ENCODE results near the gene ROBO1.
"Not testable (repeated sequence)": the region's sequence is repeated elsewhere in the genome, so short reads cannot be mapped to it uniquely, and the experiment has no call there.

The ROBO1 gene

DNA sequence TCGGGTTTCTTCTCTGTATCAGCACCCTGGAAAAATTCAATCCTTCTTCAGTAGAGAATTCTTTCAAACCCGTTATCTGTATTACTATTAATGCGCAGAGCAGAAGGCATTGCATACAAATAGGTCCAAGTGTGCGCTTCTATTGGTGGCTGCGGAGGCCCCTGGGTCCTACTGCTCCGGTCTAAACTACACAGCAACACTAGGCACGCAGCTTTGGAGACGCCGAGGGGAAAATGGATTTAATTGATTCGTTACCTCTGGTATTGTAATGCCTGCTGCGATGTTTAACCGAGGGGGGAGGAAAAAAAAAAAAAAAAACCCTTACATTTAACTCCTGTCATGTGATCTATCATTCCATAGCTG lies at the start of gene ROBO1:
ROBO1 (minus strand) TSS at position 94 of the 363 bp plus-strand sequence.
- DNase-seq (ENCODE audit: low read depth in 2 of 2): no peak

GRCh38 chr3:79817224-79817623 lies 49.4 kb upstream of the ROBO1 start:
- no peak for DNase-seq (ENCODE audit: low read depth in 2 of 2)

GRCh38 chr3:79815478-79815877 lies 47.7 kb upstream of the ROBO1 start:
- DNase-seq (ENCODE audit: low read depth in 2 of 2): no peak

- DNase-seq (ENCODE audit: low read depth in 2 of 2): no peak
Observed at GRCh38 chr3:79810581-79810980, 42.8 kb upstream of the ROBO1 start.

DNA sequence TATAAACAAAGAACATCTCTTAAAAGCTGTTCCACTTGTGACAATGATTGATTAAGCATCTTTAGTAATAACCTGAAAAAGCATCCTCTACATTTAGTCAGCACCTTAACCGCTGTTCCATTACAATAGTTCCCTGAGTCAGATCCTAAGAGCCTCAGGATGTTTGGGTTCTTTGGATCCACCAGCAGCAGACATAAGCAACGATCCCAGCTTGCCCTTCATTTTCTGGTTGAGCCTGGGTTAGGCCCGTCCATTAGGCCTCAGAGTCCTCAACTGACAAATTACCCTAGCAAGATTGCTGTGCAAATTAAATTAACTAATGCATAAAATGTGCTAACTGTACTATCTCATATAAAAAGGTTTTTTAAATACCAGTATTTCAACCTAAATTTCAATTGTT lies 42.3 kb upstream of the ROBO1 start:
- no peak for DNase-seq (ENCODE audit: low read depth in 2 of 2)

- DNase-seq (ENCODE audit: low read depth in 2 of 2): no peak
Observed at GRCh38 chr3:79809106-79809505, 41.3 kb upstream of the ROBO1 start.

GRCh38 chr3:79808515-79808914 lies 40.7 kb upstream of the ROBO1 start:
- no peak for DNase-seq (ENCODE audit: low read depth in 2 of 2)

DNA sequence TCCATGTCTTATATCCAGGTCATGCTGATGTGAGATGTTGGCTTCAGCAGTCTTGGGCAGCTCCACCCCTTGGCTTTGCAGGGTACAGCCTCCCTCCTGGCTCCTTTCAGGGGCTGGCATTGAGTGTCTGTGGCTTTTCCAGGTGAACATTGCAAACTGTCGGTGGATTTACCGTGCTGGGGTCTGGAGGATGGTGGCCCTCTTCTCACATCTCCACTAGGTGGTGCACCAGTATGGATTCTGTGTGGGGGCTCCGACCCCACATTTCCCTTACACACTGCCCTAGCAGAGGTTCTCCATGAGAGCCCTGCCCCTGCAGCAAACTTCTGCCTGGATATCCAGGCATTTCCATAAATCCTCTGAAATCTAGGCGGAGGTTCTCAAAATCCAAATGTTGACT lies 22.4 kb upstream of the ROBO1 start:
- not testable (repeated sequence) for DNase-seq (ENCODE audit: low read depth in 2 of 2)

DNA sequence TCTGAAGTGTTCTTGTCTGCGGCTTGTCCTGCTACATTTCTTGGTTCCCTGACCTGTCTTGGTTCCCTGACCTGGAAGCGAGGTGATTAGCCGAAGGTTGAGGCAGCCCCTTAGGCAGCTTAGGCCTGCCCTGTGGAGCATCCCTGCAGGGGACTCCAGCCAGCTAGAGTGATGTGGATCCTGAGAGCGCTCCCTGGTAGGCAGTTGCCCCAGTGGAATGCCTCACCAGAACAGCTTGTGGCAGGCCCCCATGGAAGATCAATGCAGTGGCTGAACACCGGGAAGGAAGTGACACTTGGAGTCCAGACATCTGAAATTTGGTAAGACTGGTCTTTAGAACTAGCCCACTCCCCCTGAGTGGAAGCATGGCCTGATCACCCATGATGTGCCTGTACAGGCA lies 5.5 kb upstream of the ROBO1 start:
- no peak for DNase-seq (ENCODE audit: low read depth in 2 of 2)

DNA sequence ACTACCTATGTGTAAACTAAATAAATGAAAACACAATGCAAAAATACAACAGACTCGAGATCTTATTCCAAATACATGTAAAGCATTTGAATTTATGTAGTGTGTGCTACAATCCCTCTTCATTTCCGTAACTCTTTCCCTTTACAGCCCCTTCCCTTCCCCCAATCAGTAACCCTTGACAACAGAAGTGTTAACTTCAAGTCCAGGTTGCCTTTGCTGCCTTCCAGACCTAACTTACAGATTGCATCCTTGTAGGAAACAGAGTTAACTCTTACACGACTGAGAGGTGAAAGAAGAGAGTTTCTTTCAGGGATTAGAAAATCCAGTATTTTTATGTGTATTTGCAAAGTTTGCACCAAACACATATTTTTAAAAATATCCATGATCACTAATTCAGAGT lies 1.4 kb upstream of the ROBO1 start:
- DNase-seq (ENCODE audit: low read depth in 2 of 2): no peak

DNA sequence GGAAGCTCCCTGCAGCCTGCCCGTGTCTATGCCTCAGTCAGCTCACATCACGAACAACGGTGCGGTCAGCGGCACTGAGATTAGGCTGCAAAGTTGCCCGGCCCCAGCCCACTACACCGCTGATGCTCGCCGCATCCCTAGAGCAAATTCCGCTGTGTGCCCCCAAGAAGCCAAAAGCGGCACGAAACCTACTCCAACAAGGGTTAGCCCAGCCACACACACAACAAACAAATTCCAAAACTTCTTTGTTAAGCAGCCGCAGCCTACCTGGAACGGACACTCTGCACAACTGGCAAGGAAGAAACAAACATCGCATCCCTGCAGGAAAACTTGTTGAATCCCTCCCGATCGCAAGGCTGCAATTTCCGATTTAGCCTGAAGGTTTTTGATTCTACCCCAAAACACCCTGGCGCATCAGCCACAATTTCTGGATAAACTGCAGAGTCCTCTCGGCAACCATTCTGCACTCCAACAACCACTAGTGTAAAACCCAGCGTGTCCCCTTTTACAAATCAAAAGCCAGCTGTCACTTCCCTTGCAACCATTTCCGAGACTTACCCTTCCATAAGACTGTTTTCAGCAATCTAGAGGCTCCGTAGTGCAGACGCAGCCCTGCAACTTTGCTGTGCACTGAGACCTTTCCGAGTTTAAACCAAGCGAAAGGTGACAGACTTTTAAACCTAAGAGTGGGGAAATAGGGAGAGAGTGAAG lies 449 bp downstream of the ROBO1 start:
- DNase-seq (ENCODE audit: low read depth in 2 of 2): no peak

DNA sequence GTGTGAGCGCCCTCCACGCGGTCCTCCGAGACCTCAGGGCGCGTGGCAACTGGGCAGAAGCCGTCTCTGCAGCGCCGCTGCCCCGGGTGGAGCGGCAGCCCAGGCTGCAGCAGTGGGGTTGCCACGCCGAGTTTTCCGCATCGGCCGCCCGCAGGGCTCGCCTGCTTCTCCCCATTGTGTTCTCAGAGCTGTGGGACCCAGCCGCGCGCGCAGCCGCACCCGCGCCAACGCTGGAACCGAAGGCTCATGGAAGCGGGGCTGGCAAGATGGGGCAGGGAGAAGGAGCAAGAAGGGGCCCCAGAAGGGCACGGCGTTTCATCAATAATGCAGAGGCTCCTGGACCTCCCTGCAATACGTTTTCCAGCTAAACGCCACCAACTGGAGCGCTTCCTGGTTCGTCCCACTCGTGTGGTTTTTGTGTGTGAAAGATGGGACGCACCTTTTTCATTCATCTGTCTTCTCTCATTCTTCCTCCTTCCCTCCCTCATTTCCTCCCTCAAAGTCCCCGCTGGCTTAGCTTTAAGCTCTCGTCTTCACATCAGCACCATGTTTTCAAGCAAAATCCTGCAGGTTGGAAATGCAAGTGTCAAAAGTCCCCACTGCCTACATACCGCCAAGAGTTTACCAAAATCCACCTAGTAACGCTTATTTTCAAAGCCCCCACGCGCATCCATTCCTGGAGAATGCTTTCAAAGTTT lies 1.2 kb downstream of the ROBO1 start:
- DNase-seq (ENCODE audit: low read depth in 2 of 2): no peak

- no peak for DNase-seq (ENCODE audit: low read depth in 2 of 2)
Observed at GRCh38 chr3:79765911-79766310, 1.9 kb downstream of the ROBO1 start.

DNA sequence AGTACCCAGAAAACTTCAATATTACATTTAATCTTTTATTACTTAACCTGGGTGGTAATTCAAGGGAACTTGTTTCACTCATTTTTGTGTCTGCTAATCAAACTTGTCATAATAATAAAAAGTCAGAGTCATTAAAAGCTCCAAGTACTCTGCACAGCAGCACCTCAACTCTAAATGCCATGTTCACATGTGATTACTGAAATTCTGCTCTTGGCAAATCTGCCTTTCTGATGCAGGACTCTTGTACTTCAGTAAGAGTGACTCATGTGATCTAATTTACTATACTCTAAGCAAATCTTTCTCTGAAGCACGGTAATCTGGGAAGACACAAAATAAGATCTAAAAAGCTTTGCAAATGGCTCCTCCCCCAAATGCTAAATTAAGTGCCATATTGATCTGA lies 6.4 kb downstream of the ROBO1 start:
- no peak for DNase-seq (ENCODE audit: low read depth in 2 of 2)

DNA sequence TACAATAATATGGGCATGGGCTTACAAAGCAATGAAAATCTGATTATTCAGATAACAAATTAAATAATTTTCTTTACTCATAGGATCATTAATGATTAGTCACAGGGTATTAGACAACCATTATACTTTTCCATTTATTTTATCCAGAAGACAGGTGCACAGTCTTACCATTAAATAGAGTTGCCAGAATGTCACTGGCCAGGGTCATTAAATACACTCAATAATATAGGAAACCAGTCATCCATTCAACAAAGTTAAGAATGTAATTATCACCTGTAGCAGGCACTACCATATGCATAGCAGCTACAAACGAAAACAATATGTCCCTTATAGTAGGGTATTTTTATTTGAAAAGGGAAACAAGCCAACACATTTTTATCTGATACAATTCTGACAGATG lies 16.1 kb downstream of the ROBO1 start:
- DNase-seq (ENCODE audit: low read depth in 2 of 2): no peak

- DNase-seq (ENCODE audit: low read depth in 2 of 2): no peak
Observed at GRCh38 chr3:79737530-79737929, 30.3 kb downstream of the ROBO1 start.

DNA sequence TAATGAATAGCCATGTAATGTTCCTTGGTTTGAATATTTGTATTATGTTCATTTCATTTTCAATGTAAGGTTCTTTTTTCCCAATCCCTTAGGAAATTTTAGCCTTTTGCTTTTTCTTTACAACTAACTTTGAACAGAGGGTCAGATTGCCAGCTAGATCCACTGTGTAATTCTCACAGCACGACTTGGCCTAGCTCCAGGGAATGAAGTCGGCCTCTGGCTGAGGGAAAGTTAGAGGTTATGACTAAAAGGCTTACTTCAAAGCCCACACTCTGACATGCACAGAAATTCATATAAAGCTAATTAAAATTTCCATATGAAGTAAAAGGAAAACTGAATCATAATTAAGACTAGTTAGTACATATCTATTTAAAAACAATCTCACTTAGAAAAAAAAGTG lies 38.7 kb downstream of the ROBO1 start:
- DNase-seq (ENCODE audit: low read depth in 2 of 2): no peak

DNA sequence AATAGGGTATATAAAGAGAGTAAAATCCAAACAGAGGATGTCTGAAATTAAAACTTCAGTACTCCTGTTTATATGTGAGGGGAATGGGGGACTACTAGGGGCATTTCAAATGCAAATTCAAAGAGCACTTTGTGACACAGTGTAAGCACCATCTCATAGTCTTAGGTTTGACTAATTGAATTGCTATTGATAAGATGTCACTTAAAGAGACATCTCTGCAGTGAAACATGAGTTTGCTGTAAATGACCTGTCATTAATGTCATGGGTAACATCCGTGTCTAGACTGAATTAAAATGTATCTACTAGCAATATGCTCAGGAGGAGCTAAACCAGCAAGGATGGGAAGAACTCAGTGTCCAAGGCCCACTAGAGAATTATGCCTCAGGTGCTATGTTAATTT lies 41.0 kb downstream of the ROBO1 start:
- no peak for DNase-seq (ENCODE audit: low read depth in 2 of 2)

DNA sequence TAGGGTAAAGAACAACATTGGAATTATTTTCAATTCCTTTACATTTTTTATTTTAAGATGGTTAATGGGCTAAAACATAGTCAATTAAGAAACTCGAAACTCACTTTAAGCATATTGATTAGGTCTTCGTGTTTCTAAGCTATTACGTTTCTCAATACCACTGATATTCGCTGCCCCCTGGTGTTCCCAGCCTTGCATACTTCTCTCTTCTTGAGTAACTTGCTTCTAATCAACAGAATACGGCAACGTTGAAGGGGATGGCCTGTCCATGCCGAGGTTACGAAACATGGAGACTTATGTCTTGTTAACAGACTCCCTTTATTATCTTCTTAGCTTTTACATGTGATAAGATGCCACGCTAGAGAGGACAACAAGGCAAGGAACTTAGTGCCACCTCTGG lies 43.6 kb downstream of the ROBO1 start:
- DNase-seq (ENCODE audit: low read depth in 2 of 2): no peak

DNA sequence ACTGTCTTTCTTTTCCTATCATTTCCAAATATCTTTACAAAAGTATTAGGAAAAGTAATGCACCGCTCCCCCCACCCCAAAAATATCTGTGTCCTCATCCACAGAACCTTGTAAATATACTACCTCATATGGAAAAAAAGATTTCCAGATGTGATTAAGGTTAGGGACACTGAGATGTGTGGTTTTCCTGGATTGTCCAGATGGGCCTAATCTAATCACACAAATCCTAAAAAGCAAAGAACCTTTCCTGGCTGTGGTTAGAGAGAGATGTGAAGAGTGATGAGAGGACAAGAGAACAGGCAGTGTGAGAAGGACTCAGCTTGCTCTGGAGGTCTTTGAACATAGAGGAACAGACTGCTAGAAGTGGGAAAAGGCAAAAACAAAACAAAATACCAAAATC lies 77.7 kb downstream of the ROBO1 start:
- no peak for DNase-seq (ENCODE audit: low read depth in 2 of 2)

GRCh38 chr3:79685108-79685507 lies 82.7 kb downstream of the ROBO1 start:
- no peak for DNase-seq (ENCODE audit: low read depth in 2 of 2)

DNA sequence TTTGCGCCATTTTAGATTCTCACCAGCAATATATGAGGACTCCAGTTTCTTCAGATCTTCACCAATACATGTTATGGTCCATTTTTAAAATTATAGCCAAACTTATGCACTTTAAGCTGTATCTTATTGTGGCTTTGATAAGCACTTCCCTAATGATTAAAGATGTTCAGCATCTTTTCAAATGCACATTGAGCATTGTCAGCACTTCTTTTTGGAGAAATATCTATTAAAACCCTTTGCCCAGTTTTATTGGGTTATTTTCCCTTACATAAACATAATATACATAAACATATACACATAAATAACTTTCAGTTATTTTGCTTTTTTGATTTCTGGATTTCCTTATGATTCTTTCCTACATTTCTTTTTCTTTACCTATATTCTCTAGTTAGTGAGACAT lies 83.8 kb downstream of the ROBO1 start:
- DNase-seq (ENCODE audit: low read depth in 2 of 2): no peak

- no peak for DNase-seq (ENCODE audit: low read depth in 2 of 2)
Observed at GRCh38 chr3:79672731-79673130, 95.1 kb downstream of the ROBO1 start.

DNA sequence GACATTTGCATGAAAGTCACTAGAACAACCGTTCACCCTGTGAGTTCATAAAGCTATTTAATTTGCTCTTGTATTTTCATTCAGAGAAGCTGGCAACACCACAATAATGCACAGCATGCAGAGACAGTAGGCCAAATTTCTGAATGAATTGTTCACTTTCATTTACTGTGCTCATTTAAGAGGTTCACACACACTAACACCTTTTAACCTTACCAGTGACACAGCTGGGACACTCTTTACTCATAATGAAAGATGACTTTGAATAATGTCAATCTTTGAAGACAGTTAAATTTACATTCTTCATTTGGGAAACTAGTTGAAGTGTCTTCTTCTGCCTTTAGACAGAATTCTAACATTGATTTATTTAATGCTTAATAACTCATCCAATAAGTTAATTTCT lies 95.7 kb downstream of the ROBO1 start:
- no peak for DNase-seq (ENCODE audit: low read depth in 2 of 2)
